Thoracic aorta (tissue), 2 donors: ENCODE measurements around the gene GJB4. TPM values are rescaled to one million over a fixed set of nuclear protein-coding genes. Genes with fewer than 3 reads are reported as not detected.
"Not testable (repeated sequence)": the region's sequence is repeated elsewhere in the genome, so short reads cannot be mapped to it uniquely, and the experiment has no call there.

Experiments
- ATAC-seq: fragments of 150-250 bp; one replicate; pipeline ENCODE4 v1.8.0; 2017; ENCODE audit warnings: low read depth; ENCODE audit not compliant: insufficient number of reproducible peaks, low FRiP score
- DNase-seq: peaks from one replicate; pipeline ENCODE4 v3.0.0-alpha.2; 2020; ENCODE audit warnings: low spot score
- H3K27ac ChIP-seq, 2 donors: fragments of 200-600 bp; sonication (generic); 1 replicate in 1 of 2; 2 replicates in 1 of 2; pipeline ENCODE4 v1.5.1; 2016; ENCODE audit warnings: mild to moderate bottlenecking in 2 of 2, moderate library complexity in 2 of 2
- H3K27me3 ChIP-seq: fragments of 200-600 bp; sonication (generic); replicated peaks from 2 replicates; pipeline ENCODE4 v1.6.0; 2016; ENCODE audit warnings: mild to moderate bottlenecking; ENCODE audit not compliant: insufficient read depth
- H3K36me3 ChIP-seq: fragments of 200-600 bp; sonication (generic); one replicate; pipeline ENCODE4 v1.5.1; 2016
- H3K4me1 ChIP-seq, 2 donors: fragments of 200-600 bp; sonication (generic); 1 replicate in 1 of 2; 2 replicates in 1 of 2; pipeline versions ENCODE4 v1.5.1 to v1.6.0; 2016; ENCODE audit warnings: low read depth in 2 of 2, mild to moderate bottlenecking in 1 of 2; ENCODE audit not compliant: control insufficient read depth in 1 of 2
- H3K4me3 ChIP-seq: fragments of 200-600 bp; sonication (generic); 2 replicates; pipeline ENCODE4 v1.5.1; 2016; ENCODE audit warnings: mild to moderate bottlenecking
- H3K9me3 ChIP-seq: fragments of 200-600 bp; sonication (generic); 2 replicates; pipeline ENCODE4 v1.5.1; 2016
- total RNA-seq, 2 donors: library from RNA; depleted of rRNA; stranded (reverse); fragments of >200 nt; gene quantifications; one replicate each; pipeline versions ENCODE4 v1.1.0 to v1.2.3, GENCODE V29; 2016
- TF ChIP-seq, protein P1 (sequence below): fragments of 200-600 bp; sonication (generic); IDR thresholded peaks from one replicate; pipeline ENCODE4 v1.5.1; 2019; ENCODE audit warnings: antibody characterized with exemption

GJB4 gene
- total RNA-seq, 2 donors from 2014 or later: not detected

DNA sequence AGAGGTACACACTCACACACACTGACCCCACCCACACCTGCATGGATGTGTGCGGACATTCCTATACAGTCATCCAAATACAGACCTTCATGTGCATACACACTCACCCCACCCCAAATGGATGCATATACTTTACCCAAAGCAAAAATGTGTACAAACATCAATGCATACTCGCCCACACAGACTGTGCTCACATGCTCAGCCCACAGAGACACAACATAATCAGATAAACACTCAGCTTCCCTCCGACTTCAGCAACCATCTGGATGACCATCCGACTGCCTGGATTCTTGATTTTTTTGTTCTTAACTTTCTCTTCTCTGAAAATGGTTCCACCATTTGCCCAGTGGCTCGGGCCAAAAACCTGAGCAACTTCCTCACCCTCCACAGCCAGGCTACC, 29.1 kb upstream of the GJB4 start:
- Histone ChIP-seq H3K4me1 (no peaks in the 10 kb centered on the region), H3K9me3 (no peaks in the 10 kb centered on the region), H3K27me3 (no peaks in the 10 kb centered on the region), H3K36me3 (no peaks in the 10 kb centered on the region), H3K27ac (no peak overlapping the region), H3K4me3 (no peak overlapping the region)
- ATAC-seq (no peak), DNase-seq (no peak)
- TF ChIP-seq, protein P1, sequence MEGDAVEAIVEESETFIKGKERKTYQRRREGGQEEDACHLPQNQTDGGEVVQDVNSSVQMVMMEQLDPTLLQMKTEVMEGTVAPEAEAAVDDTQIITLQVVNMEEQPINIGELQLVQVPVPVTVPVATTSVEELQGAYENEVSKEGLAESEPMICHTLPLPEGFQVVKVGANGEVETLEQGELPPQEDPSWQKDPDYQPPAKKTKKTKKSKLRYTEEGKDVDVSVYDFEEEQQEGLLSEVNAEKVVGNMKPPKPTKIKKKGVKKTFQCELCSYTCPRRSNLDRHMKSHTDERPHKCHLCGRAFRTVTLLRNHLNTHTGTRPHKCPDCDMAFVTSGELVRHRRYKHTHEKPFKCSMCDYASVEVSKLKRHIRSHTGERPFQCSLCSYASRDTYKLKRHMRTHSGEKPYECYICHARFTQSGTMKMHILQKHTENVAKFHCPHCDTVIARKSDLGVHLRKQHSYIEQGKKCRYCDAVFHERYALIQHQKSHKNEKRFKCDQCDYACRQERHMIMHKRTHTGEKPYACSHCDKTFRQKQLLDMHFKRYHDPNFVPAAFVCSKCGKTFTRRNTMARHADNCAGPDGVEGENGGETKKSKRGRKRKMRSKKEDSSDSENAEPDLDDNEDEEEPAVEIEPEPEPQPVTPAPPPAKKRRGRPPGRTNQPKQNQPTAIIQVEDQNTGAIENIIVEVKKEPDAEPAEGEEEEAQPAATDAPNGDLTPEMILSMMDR: no peak

DNA sequence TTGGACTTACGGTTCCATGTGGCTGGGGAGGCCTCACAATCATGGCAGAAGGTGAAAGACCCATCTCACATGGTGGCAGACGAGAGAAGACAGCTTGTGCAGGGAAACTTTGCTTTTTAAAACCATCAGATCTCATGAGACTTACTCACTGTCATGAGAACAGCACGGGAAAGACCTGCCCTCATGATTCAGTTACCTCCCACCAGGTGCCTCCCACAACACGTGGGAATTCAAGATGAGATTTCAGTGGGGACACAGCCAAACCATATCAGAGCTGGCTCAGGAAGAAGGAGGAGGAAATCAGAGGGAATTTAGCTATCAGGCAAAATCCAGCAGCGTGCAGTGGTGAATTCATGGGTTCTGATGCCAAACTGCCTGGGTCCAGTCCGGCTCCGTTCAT, 26.7 kb upstream of the GJB4 start:
- not testable (repeated sequence) for H3K9me3 ChIP-seq, H3K36me3 ChIP-seq, ATAC-seq, H3K4me1 ChIP-seq, DNase-seq, H3K27me3 ChIP-seq, H3K27ac ChIP-seq, H3K4me3 ChIP-seq

DNA sequence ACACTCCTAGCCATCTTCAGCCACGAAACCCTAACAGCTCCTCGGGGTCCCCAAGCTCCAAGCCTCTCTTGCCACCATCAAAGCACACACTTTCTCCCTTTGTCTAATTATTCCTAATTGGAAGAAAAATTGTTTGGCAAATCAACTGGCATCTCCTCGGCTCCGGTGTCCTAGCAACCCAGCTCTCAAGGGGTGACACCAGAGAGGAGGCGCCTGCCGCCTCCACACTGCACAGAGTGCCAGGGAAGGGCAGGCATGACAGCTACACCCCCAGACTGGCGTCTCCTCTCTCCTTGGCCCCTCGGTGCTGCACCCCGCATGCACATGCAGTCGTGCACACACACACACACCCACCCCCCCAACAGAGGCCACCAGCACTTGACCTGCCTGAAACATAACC, 22.8 kb upstream of the GJB4 start:
- Histone ChIP-seq H3K27me3 (no peaks in the 10 kb centered on the region), H3K27ac (no peak overlapping the region), H3K9me3 (no peaks in the 10 kb centered on the region), H3K36me3 (no peaks in the 10 kb centered on the region), H3K4me3 (no peak overlapping the region), H3K4me1 (no peaks in the 10 kb centered on the region)
- TF ChIP-seq, protein P1: no peak
- DNase-seq (no peak), ATAC-seq (no peak)

DNA sequence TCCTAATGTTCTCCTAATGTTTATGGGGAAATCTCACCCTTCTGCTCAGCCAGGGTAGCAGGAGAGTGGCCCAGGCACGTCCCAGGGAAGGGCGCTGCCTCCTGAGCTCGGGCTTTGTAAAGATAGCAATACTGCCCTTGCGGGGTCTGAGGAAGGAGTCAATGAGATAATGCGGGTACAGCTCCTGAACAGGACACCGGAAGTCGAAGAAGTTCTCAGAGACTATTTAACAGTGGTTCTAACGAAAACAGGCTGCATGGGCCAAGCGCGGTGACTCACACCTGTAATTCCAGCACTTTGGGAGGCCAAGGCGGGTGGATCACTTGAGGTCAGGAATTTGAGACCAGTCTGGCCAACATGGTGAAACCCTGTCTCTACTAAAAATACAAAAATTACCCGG, 22.3 kb upstream of the GJB4 start:
- H3K36me3 ChIP-seq, H3K27ac ChIP-seq, H3K4me3 ChIP-seq, H3K27me3 ChIP-seq, H3K4me1 ChIP-seq, H3K9me3 ChIP-seq, DNase-seq, ATAC-seq: not testable (repeated sequence)

DNA sequence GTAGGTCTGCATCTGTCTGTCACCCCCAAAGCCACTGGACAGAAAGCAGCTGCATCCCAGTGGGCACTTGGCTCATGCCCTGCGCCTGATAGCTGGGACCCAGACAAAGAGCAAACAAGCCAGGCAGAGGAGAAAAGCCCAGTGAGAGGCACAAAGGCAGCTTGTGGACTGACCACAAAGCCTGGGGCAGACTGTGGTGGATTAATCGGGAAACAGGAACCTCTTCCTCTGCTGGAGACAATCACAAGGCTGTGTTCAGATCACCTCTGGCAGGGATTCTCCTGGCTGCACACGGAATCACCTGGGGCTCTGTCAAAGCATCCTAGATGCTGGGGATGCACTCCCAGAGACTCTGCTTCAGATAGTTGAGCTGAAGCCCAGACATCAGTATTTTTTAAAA, 19.9 kb upstream of the GJB4 start:
- H3K4me3 ChIP-seq: no peak overlapping the region
- no peak for ATAC-seq
- TF ChIP-seq, protein P1: no peak
- no peak overlapping the region for H3K27ac ChIP-seq
- no peaks in the 10 kb centered on the region for H3K36me3 ChIP-seq
- H3K4me1 ChIP-seq: no peaks in the 10 kb centered on the region
- no peaks in the 10 kb centered on the region for H3K9me3 ChIP-seq
- DNase-seq: no peak
- H3K27me3 ChIP-seq: no peaks in the 10 kb centered on the region

DNA sequence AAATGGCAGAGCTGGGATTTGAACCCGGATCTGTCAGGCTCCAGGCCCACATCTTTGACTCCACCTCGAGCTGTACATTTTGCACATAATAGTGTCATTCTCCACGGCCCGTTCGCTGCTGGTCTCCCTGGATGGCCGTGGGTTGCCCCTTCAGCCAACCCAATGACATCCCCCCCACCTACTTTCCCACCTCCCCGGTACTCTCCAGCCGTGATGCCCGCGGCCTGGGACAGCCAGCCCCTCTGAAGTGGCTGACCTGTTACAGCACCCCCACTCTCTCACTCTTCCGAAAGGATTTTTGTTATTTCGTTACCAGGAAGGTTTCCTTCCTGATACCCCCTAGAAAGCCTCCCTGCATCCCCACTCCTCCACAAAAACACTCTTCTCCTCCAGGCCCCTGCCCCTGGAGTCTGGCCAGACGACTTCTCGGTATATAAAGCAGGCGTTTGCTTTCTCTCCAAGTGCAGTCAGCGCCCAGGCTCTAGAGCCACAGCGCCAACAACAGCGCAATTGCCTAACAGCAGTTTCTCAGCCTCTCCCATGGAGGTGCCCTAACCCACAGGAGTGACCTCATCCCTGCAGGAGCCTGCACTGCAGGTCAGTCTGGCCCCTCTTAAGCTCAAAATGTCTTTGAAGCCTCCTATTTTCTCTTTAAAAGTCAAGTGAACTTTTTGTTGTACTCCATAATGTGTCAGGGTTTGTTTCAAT, 19.2 kb upstream of the GJB4 start:
- Histone ChIP-seq H3K36me3 (no peaks in the 10 kb centered on the region), H3K27me3 (no peaks in the 10 kb centered on the region)
- TF ChIP-seq, protein P1: no peak

More for the DNA sequence above, 19.2 kb upstream of the GJB4 start:
- Histone ChIP-seq H3K9me3 (no peaks in the 10 kb centered on the region), H3K4me1 (no peaks in the 10 kb centered on the region), H3K27ac (no peak overlapping the region), H3K4me3 (no peak overlapping the region)
- DNase-seq (no peak), ATAC-seq (no peak)
